Measurements from ENCODE around the gene COQ8B. TPM values are rescaled to one million over a fixed set of nuclear protein-coding genes. Genes with fewer than 3 reads are reported as not detected.

COQ8B gene
- total RNA-seq, 1 donor from 2014 or later = 41.6 TPM

DNA sequence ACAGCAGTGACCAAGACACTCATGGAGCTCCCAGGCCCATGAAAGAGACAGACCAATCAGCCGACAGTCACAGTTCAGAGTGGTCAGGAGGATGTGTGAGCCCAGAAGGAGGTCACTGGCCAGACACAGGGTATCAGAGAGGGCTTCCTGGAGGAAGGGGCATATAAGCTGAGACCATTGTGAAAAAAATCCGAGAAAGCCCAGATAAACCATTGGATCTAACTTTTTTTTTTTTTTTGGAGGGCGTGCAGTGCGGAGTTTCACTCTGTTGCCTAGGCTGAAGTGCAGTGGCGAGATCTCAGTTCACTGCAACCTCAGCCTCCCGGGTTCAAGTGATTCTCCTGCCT is 4.4 kb upstream of the COQ8B start:
- peaks cover 29% of the 10 kb centered on the region for H3K4me1 Mint-ChIP-seq (ENCODE audit: low read depth)
- H3K4me3 Mint-ChIP-seq = no peak overlapping the region
- no peak overlapping the region for H3K27ac Mint-ChIP-seq

DNA sequence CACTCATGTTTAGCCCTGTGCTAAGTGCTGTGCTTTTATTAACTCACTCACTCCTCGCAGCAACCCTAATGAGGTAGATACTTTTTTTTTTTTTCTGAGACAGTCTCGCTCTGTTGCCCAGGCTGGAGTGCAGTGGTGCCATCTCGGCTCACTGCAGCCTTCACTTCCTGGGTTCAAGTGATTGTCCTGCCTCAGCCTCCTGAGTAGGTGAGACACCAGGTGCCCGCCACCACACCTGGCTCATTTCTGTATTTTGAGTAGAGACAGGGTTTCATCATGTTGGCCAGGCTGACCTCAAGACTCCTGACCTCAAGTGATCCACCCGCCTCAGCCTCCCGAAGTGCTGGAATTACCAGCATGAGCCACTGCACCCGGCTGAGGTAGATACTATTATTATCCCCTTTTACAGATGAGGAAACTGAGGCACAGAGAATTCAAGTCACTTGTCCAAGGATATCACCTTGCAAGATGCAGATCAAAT is 2.8 kb upstream of the COQ8B start:
- Mint-ChIP-seq H3K9me3 (peaks cover 4% of the 10 kb centered on the region), H3K4me3 (peak overlapping the region; percentile 97), H3K27ac (no peak overlapping the region), H3K27me3 (ENCODE audit: insufficient read depth) (no peaks in the 10 kb centered on the region), H3K36me3 (ENCODE audit: low read depth) (peaks cover 26% of the 10 kb centered on the region), H3K4me1 (ENCODE audit: low read depth) (peaks cover 45% of the 10 kb centered on the region)
- intact Hi-C loops (cut with micrococcal nuclease) = loop anchor here (5.0 to 10.0 kb wide), 4 partner anchors 255 to 1168 kb away; partner anchors contain the start of genes AKT2, BLVRB, C19orf47 and PLD3
- no peak for DNase-seq (ENCODE audit: low spot score)

More for the DNA sequence above, 4.4 kb upstream of the COQ8B start:
- Mint-ChIP-seq H3K27me3 (ENCODE audit: insufficient read depth) (no peaks in the 10 kb centered on the region), H3K36me3 (ENCODE audit: low read depth) (peaks cover 31% of the 10 kb centered on the region), H3K9me3 (peaks cover 4% of the 10 kb centered on the region)
- intact Hi-C loops (cut with micrococcal nuclease) = no loop called here
- DNase-seq (ENCODE audit: low spot score) = no peak

DNA sequence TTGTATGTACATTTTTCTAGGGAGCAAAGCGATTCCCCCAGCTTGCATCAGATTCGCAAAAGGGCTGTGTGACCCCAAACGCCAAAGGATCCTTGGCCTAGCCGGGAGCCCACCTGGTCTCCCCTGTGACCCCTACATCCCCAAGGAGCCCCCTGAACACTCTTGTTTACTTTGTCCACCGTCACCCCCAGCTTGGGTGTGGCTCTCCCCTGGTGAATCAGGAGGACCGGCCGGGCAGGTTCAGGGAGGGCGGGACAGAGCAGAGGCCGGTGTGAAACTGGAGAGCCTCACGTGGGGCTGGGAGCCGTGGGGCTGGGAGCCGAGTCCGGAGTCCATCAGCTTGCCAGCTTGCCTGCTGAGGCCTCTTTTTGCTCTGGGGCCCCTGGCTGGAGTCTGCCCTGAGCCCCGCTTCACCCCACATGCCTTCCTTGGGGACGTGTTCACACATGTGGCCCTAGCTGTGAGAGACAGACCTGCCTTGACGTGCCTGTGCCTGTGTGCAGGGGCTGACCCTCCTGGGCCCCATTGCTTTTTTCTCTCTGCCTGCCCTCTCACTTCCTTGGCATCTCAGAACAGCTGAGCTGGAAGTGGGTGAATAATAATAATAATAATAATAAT is 2.2 kb upstream of the COQ8B start:
- H3K4me1 Mint-ChIP-seq (ENCODE audit: low read depth) = peaks cover 49% of the 10 kb centered on the region

DNA sequence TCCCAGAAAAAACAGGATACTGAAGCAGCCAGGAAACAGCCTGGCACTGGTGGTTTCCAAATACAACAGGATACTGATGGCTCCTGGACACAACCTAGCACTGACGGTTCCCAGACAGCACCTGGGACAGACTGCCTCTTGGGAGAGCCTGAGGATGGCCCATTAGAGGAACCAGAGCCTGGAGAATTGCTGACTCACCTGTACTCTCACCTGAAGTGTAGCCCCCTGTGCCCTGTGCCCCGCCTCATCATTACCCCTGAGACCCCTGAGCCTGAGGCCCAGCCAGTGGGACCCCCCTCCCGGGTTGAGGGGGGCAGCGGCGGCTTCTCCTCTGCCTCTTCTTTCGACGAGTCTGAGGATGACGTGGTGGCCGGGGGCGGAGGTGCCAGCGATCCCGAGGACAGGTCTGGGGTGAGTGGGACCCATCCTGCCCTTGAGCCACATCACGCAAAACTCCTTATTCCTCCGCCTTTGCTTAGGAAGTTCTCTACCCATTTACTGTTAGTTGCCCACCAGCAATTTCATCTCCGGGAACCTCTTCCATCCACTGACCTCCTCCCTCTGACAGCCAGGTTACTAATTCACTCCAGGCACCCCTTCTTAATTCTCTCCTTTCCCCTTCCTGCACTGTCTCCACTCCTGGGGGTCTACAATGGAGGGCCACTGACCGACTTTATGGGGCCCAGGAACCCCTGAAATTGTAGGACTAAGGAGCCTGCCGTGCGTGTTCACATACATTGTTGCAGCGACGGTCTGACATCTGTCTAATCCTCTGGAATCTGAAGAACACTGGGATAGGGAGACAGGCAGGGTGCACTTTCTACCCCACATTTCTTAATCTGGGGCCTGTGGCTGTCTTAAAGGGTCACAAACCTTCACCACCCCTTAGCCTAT is 1.4 kb upstream of the COQ8B start:
- Mint-ChIP-seq H3K4me1 (ENCODE audit: low read depth) (peaks cover 52% of the 10 kb centered on the region), H3K4me3 (peak overlapping the region; percentile 97), H3K27me3 (ENCODE audit: insufficient read depth) (no peaks in the 10 kb centered on the region), H3K27ac (peak overlapping the region; percentile 94), H3K9me3 (peaks cover under 1% of the 10 kb centered on the region), H3K36me3 (ENCODE audit: low read depth) (peaks cover 21% of the 10 kb centered on the region)
- no peak for DNase-seq (ENCODE audit: low spot score)
- intact Hi-C loops (cut with micrococcal nuclease) = loop anchor here (1.0 to 10.0 kb wide), 5 partner anchors 253 to 1169 kb away; partner anchors contain the start of genes AKT2, BLVRB, C19orf47 and PLD3

More for the DNA sequence above, 2.2 kb upstream of the COQ8B start:
- intact Hi-C loops (cut with micrococcal nuclease) = loop anchor here (5.0 to 10.0 kb wide), 4 partner anchors 254 to 1168 kb away; partner anchors contain the start of genes AKT2, BLVRB, C19orf47 and PLD3
- no peak for DNase-seq (ENCODE audit: low spot score)
- H3K9me3 Mint-ChIP-seq = peaks cover 4% of the 10 kb centered on the region
- no peaks in the 10 kb centered on the region for H3K27me3 Mint-ChIP-seq (ENCODE audit: insufficient read depth)
- H3K36me3 Mint-ChIP-seq (ENCODE audit: low read depth) = peaks cover 25% of the 10 kb centered on the region
- no peak overlapping the region for H3K27ac Mint-ChIP-seq
- peak overlapping the region; percentile 97 for H3K4me3 Mint-ChIP-seq

DNA sequence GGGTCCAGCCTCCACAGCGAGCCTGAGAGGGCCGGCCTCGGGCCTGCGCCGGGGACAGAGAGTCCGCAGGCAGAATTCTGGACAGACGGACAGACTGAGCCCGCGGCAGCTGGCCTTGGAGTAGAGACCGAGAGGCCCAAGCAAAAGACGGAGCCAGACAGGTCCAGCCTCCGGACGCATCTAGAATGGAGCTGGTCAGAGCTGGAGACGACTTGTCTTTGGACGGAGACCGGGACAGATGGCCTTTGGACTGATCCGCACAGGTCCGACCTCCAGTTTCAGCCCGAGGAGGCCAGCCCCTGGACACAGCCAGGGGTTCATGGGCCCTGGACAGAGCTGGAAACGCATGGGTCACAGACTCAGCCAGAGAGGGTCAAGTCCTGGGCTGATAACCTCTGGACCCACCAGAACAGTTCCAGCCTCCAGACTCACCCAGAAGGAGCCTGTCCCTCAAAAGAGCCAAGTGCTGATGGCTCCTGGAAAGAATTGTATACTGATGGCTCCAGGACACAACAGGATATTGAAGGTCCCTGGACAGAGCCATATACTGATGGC is 716 bp upstream of the COQ8B start:
- intact Hi-C loops (cut with micrococcal nuclease) = loop anchor here (1.0 to 10.0 kb wide), 5 partner anchors 253 to 1170 kb away; partner anchors contain the start of genes AKT2, BLVRB, C19orf47 and PLD3
- no peaks in the 10 kb centered on the region for H3K27me3 Mint-ChIP-seq (ENCODE audit: insufficient read depth)
- peak; percentile 3 for DNase-seq (ENCODE audit: low spot score)
- no peaks in the 10 kb centered on the region for H3K9me3 Mint-ChIP-seq
- peak overlapping the region; percentile 97 for H3K4me3 Mint-ChIP-seq
- H3K27ac Mint-ChIP-seq = peak overlapping the region; percentile 68
- peaks cover 21% of the 10 kb centered on the region for H3K36me3 Mint-ChIP-seq (ENCODE audit: low read depth)
- peaks cover 49% of the 10 kb centered on the region for H3K4me1 Mint-ChIP-seq (ENCODE audit: low read depth)

DNA sequence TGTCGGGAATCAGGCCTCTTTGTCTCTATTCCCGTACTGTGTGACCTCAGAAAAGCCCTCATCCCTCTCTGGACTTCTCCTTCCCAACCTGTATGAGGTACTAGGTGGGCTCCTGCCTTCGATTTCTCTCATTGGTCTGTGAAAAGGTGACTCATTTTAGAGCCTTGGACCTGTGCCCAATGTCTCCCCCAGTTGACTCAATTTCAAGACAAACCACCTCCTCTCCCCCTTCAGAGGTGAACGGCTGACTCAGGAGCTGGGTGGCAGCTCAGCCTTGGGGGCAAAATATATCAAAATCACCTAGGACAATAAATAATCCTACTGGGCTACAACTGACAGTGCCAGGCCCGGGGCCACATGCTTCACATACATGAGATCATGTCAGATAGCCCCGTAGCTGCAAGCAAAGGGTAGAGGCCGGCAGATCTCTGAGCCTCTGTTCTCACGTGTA is 630 bp downstream of the COQ8B start:
- Mint-ChIP-seq H3K27ac (peak overlapping the region; percentile 95), H3K4me3 (peak overlapping the region; percentile 83), H3K9me3 (no peaks in the 10 kb centered on the region), H3K4me1 (ENCODE audit: low read depth) (peaks cover 49% of the 10 kb centered on the region), H3K27me3 (ENCODE audit: insufficient read depth) (no peaks in the 10 kb centered on the region), H3K36me3 (ENCODE audit: low read depth) (peaks cover 22% of the 10 kb centered on the region)
- intact Hi-C loops (cut with micrococcal nuclease) = loop anchor here (1.0 to 10.0 kb wide), 7 partner anchors 34 to 1171 kb away; partner anchors contain the start of genes ACTMAP, AKT2, BLVRB and C19orf47
- peak; percentile 19 for DNase-seq (ENCODE audit: low spot score)

DNA sequence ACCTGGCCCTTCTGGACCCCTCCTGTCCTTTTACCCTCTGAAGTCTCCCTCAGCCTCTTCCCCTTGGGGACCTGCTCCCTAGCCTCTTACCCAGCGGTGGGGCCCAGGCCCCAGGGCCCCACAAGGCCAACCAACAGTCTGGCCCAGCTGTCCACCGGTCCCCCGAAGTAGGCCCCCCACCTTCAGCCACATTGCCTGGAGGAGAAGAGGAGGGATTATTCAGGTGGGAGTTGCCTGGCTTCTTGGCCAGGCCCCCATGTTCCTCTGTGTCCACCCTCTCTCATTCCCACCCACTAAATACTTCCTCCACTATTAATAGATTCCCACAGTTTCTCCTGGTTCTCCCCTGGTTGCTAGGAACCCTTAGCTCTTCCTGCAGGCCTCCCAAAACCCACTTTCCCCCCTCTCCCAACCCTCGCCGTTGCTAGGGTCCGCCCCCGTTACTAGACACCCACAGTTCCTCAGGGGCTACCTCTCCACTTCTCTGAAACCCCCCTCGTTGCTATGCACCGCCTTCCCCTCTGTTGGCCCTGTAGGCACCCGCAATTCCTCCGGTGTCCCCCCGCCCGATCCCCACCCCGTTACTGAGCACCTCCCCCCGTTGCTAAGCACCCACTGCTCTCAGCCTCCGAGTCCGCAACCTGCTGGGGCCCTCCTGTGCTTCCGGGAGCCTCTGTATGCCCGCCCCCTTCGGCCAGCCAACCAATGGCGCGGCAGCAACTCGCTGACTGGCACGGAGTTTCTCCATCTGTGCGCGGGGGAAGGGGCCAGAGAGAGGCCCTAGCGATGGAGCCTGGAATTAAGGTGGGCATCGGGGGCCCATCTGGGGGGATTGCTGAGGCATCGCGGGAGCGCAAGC is 2.0 kb downstream of the COQ8B start:
- peaks cover 20% of the 10 kb centered on the region for H3K36me3 Mint-ChIP-seq (ENCODE audit: low read depth)
- peaks cover 42% of the 10 kb centered on the region for H3K4me1 Mint-ChIP-seq (ENCODE audit: low read depth)
- no peaks in the 10 kb centered on the region for H3K27me3 Mint-ChIP-seq (ENCODE audit: insufficient read depth)
- no peaks in the 10 kb centered on the region for H3K9me3 Mint-ChIP-seq
- peak overlapping the region; percentile 83 for H3K4me3 Mint-ChIP-seq
- DNase-seq (ENCODE audit: low spot score) = peak; percentile 90
- peak overlapping the region; percentile 95 for H3K27ac Mint-ChIP-seq
- intact Hi-C loops (cut with micrococcal nuclease) = loop anchor here (1.0 to 10.0 kb wide), 8 partner anchors 24 to 1173 kb away; partner anchors contain the start of genes AKT2, BLVRB, C19orf47 and NUMBL

DNA sequence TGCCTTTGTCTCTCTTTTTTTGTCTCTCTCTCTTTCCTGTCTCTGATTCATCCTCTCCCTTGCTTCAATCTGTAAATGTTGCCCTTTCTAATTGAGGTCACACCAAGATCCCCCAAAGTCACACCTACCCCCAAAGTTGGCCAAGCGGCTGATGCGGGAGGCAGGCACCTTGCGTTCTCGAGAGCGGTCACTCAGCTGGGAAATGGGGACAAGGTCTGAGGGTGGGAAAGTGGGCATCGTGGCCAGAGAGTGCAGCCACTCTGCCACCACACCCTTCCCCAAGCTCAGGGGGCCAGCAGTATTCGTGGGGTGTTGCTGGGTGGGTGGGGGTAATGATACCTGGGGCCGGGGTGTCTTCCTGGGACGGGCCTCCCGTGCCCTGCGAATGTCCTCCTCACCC is 2.7 kb downstream of the COQ8B start:
- H3K36me3 Mint-ChIP-seq (ENCODE audit: low read depth) = peaks cover 26% of the 10 kb centered on the region
- intact Hi-C loops (cut with micrococcal nuclease) = loop anchor here (10.0 kb wide), 1 partner anchor 249 kb away; the partner anchor contains the start of genes BLVRB and SPTBN4
- H3K27ac Mint-ChIP-seq = peak overlapping the region; percentile 95
- H3K4me3 Mint-ChIP-seq = peak overlapping the region; percentile 83
- H3K4me1 Mint-ChIP-seq (ENCODE audit: low read depth) = peaks cover 47% of the 10 kb centered on the region
- no peaks in the 10 kb centered on the region for H3K27me3 Mint-ChIP-seq (ENCODE audit: insufficient read depth)
- no peaks in the 10 kb centered on the region for H3K9me3 Mint-ChIP-seq
- no peak for DNase-seq (ENCODE audit: low spot score)

DNA sequence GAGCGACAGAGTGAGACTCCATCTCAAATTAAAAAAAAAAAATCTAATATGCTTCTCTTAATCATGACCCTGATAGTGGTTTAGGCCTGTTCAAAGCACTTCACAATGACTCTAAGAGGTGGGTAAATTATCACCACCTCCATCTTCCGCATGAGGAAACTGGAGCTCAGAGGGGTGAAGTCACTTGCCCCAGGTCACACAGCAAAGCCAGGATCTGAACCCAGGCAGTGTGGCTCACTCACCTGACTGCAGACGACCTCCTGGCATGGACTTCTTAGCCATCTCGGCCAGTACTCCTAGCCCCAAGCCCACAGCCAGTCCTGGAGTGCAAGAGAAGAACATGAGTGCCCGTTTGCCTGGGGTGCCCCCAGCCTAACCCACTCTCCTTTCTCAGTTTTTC is 6.9 kb downstream of the COQ8B start:
- Mint-ChIP-seq H3K4me1 (ENCODE audit: low read depth) (peaks cover 25% of the 10 kb centered on the region), H3K36me3 (ENCODE audit: low read depth) (peaks cover 35% of the 10 kb centered on the region), H3K9me3 (no peaks in the 10 kb centered on the region), H3K27me3 (ENCODE audit: insufficient read depth) (no peaks in the 10 kb centered on the region), H3K27ac (no peak overlapping the region), H3K4me3 (no peak overlapping the region)
- intact Hi-C loops (cut with micrococcal nuclease) = loop anchor here (10.0 kb wide), 1 partner anchor 245 kb away; the partner anchor contains the start of genes BLVRB and SPTBN4
- DNase-seq (ENCODE audit: low spot score) = no peak

DNA sequence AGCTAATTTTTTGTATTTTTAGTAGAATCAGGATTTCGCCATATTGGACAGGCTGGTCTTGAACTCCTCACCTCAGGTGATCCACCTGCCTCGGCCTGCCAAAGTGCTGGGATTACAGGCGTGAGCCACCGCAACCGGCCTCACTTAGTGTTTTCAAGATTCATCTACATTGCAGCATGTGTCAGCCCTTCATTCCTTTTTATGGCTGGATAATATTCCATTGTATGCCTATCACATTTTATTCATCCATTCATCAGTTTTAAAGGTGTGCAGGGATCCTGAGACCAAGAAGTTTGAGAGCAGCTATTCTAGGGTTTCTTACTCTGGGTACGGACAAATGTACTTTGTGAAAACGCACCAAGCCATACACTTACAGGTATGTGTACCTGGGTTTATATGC is 9.1 kb downstream of the COQ8B start:
- Mint-ChIP-seq H3K4me3 (no peak overlapping the region), H3K27ac (no peak overlapping the region), H3K36me3 (ENCODE audit: low read depth) (peaks cover 41% of the 10 kb centered on the region), H3K27me3 (ENCODE audit: insufficient read depth) (no peaks in the 10 kb centered on the region), H3K4me1 (ENCODE audit: low read depth) (peaks cover 14% of the 10 kb centered on the region), H3K9me3 (no peaks in the 10 kb centered on the region)
- intact Hi-C loops (cut with micrococcal nuclease) = no loop called here
- no peak for DNase-seq (ENCODE audit: low spot score)

DNA sequence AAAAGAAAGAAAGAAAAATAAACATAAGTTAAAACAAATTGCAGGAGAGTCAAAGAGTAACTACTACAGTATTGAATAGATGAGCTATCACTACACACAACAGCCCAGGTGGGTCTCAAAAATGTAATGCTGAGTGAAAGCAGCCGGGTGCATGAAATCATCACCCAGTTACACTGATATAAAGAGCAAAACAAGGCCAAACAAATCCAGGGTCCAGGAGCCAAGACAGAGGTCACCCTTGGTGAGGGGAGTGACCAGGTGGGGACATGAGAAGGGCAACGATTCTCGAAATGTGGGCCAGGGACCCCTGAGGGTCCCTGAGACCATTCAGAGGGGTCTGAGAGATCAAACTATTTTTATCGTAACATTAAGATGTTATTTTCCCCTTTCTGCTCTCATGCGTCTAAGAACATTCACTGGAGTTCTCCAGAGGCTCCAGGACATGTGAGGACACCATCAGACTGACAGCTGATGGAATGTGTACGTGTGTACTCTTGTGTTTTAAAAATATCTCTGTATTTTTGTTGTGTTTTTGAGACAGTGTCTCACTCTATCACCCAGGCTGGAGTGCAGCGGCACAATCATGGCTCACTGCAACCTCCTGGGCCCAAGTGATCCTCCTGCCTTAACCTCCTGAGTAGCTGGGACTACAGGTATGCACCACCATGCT is 10.6 kb downstream of the COQ8B start:
- Mint-ChIP-seq H3K27ac (no peak overlapping the region), H3K27me3 (ENCODE audit: insufficient read depth) (no peaks in the 10 kb centered on the region), H3K4me1 (ENCODE audit: low read depth) (peaks cover 7% of the 10 kb centered on the region), H3K4me3 (no peak overlapping the region), H3K36me3 (ENCODE audit: low read depth) (peaks cover 41% of the 10 kb centered on the region), H3K9me3 (no peaks in the 10 kb centered on the region)
- DNase-seq (ENCODE audit: low spot score) = no peak
- intact Hi-C loops (cut with micrococcal nuclease) = no loop called here

All from activated T-helper 1 cell treated with anti-CD3 and anti-CD28 coated beads, Interleukin-12 subunit alpha, Interleukin-12 subunit beta, Interleukin-2, Interleukin-4 antibody, amounts not matched to agents 30 ng/mL and 10 ng/mL and 1 ng/mL, durations not matched to agents 14 hours and 24 hours and 36 hours (primary cell).